Left renal pelvis (tissue), 4 donors: ENCODE results near the gene ARHGEF19. TPM values are rescaled to one million over a fixed set of nuclear protein-coding genes. Genes with fewer than 3 reads are reported as not detected.
"Not testable (repeated sequence)": the region's sequence is repeated elsewhere in the genome, so short reads cannot be mapped to it uniquely, and the experiment has no call there.

Experiments
- DNase-seq, 4 donors: peaks; one replicate each; pipeline ENCODE4 v3.0.0-alpha.2; 2013; ENCODE audit warnings: low read depth in 4 of 4, low spot score in 3 of 4
- polyA plus RNA-seq, 4 donors: library from polyadenylated mRNA; unstranded; fragments of 120-200 nt; gene quantifications; one replicate each; pipeline ENCODE4 v1.2.1, GENCODE V29; 2013; ENCODE audit not compliant: insufficient read length in 4 of 4

The ARHGEF19 gene
- polyA plus RNA-seq, 4 donors = 7.3 to 28.2 (median 18.9) TPM

GRCh38 chr1:16171314-16172151 lies 40.9 kb downstream of the ARHGEF19 start:
- no peak for DNase-seq

GRCh38 chr1:16170283-16170673 lies 42.2 kb downstream of the ARHGEF19 start:
- DNase-seq = no peak

GRCh38 chr1:16168622-16169360 lies 43.7 kb downstream of the ARHGEF19 start:
- DNase-seq = no peak

- not testable (repeated sequence) for DNase-seq
Measured at GRCh38 chr1:16168144-16168495, 44.3 kb downstream of the ARHGEF19 start.

- no peak for DNase-seq
Measured at GRCh38 chr1:16167331-16168143, 44.9 kb downstream of the ARHGEF19 start.

GRCh38 chr1:16166117-16166516 lies 46.3 kb downstream of the ARHGEF19 start:
- DNase-seq = no peak

GRCh38 chr1:16165548-16165947 lies 46.9 kb downstream of the ARHGEF19 start:
- DNase-seq = no peak

- no peak for DNase-seq
Measured at GRCh38 chr1:16165073-16165364, 47.4 kb downstream of the ARHGEF19 start.

GRCh38 chr1:16164213-16165072 lies 48.0 kb downstream of the ARHGEF19 start:
- DNase-seq = no peak

- DNase-seq = not testable (repeated sequence)
Measured at GRCh38 chr1:16163608-16164212, 48.7 kb downstream of the ARHGEF19 start.

GRCh38 chr1:16162163-16162822 lies 50.2 kb downstream of the ARHGEF19 start:
- no peak for DNase-seq

GRCh38 chr1:16161717-16162116 lies 50.7 kb downstream of the ARHGEF19 start:
- no peak for DNase-seq

GRCh38 chr1:16158993-16159831 lies 53.2 kb downstream of the ARHGEF19 start:
- DNase-seq = no peak

GRCh38 chr1:16158025-16158424 lies 54.4 kb downstream of the ARHGEF19 start:
- no peak for DNase-seq

- DNase-seq = no peak
Measured at GRCh38 chr1:16156848-16157495, 55.5 kb downstream of the ARHGEF19 start.

- DNase-seq = peak in 3 of 4 donors; percentile 84 to 94 (median 89)
Measured at GRCh38 chr1:16155537-16156410, 56.7 kb downstream of the ARHGEF19 start, which contains the start of gene EPHA2. EPHA2 (minus strand) TSS chr1:16156069; CDS start chr1:16155932, 137 bp downstream.
